Measurements from ENCODE around the gene CHPF. TPM values are rescaled to one million over a fixed set of nuclear protein-coding genes. Genes with fewer than 3 reads are reported as not detected.
A peak's percentile ranks its signal among the peaks of the same experiment; 100 is the strongest.

Gene CHPF
- total RNA-seq, 1 donor from 2014 or later = 285 TPM

DNA sequence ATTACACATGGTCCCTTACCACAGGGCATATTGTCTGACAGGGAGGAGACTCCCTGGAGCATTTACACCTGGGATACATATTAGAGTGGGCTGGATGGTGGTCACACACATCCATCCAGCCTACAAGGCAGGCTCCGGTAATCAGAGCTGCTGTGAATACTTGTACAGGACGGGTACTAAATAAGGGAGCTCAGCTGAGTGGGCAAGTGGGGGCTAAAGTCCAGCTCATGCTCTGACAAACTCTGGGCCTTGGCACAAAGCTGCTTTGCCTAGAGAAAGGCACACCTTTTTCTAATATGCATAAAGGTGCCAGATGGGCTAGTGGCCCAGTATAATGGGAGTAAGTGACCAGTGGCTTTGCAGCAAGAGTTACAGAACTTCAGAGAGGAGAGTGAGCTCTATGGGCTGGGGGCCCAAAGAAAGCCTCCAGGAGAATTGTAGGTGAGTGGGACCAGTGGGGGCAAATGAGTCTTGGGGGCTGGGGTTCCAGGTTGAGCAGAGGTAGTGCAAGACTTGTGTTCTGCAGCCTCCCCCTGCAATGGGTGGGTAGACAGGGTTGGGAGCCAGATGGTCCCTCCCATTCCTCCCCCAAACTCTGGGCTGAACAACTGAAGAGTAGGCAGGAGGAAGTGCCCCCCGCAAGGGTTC, 1.8 kb upstream of the CHPF start:
- no peak overlapping the region for H3K4me3 ChIP-seq (ENCODE audit: low read depth, low read length)
- H3K36me3 ChIP-seq (ENCODE audit: control insufficient read depth, insufficient read depth, low read length) = peaks cover under 1% of the 10 kb centered on the region
- TF ChIP-seq CTCF (IDR thresholded peaks at IDR 0.05; ENCODE audit: insufficient read depth, low read length, poor library complexity, severe bottlenecking) = no peak
- H3K27me3 ChIP-seq (ENCODE audit: control insufficient read depth, insufficient read depth, low read length) = no peaks in the 10 kb centered on the region
- DNase-seq (ENCODE audit: low read depth) = no peak

- Histone ChIP-seq H3K27me3 (ENCODE audit: control insufficient read depth, insufficient read depth, low read length) (no peaks in the 10 kb centered on the region), H3K36me3 (ENCODE audit: control insufficient read depth, insufficient read depth, low read length) (peaks cover 5% of the 10 kb centered on the region), H3K4me3 (ENCODE audit: low read depth, low read length) (no peak overlapping the region)
- TF ChIP-seq CTCF (IDR thresholded peaks at IDR 0.05; ENCODE audit: insufficient read depth, low read length, poor library complexity, severe bottlenecking) = no peak
- DNase-seq (ENCODE audit: low read depth) = no peak
Measured at GRCh38 chr2:219544567-219544966, 958 bp upstream of the CHPF start.

DNA sequence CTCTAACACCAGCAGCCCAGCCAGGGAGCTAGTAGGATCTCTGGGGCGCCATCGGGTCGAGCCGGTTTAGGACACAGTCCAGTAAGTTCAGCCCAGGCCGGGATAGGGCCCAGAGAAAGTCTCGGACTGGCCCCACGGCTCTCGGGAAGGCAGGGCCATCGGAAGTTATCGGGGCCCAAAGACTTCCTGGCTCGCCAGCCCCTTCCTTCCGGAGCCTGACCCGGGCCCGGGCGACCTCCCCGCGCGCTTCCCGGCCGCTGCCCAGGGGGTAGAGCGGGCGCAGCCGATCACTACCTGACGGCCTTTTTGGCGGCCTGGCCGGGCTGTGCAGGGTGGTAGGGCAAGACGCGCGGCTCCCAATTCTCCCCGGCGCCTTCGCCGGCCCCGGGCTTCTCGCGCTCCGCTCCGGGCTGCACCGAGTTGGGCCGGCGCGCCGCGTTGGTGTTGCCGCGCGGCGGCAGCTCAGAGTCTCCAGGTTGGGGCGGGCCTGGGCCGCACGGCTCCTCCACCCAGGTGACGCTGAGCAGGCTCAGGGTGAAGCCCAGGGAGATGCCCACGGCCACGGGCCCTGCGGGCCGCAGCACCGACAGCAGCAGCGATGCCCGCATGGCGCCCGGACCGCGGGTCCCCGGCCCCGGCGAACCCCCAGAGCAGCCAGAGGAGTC, 546 bp downstream of the CHPF start:
- no peak for TF ChIP-seq CTCF (IDR thresholded peaks at IDR 0.05; ENCODE audit: insufficient read depth, low read length, poor library complexity, severe bottlenecking)
- no peaks in the 10 kb centered on the region for H3K27me3 ChIP-seq (ENCODE audit: control insufficient read depth, insufficient read depth, low read length)
- H3K4me3 ChIP-seq (ENCODE audit: low read depth, low read length) = peak overlapping the region; percentile 78
- no peak for DNase-seq (ENCODE audit: low read depth)
- peaks cover 5% of the 10 kb centered on the region for H3K36me3 ChIP-seq (ENCODE audit: control insufficient read depth, insufficient read depth, low read length)

GRCh38 chr2:219541611-219542180, 1.9 kb downstream of the CHPF start:
- peak; percentile 39 for DNase-seq (ENCODE audit: low read depth)
- peak; percentile 94 for TF ChIP-seq CTCF (IDR thresholded peaks at IDR 0.05; ENCODE audit: insufficient read depth, low read length, poor library complexity, severe bottlenecking)

GRCh38 chr2:219540784-219541504, 2.7 kb downstream of the CHPF start:
- DNase-seq (ENCODE audit: low read depth) = no peak
- Histone ChIP-seq H3K27me3 (ENCODE audit: control insufficient read depth, insufficient read depth, low read length) (no peaks in the 10 kb centered on the region), H3K4me3 (ENCODE audit: low read depth, low read length) (no peak overlapping the region), H3K36me3 (ENCODE audit: control insufficient read depth, insufficient read depth, low read length) (peaks cover 5% of the 10 kb centered on the region)
- TF ChIP-seq CTCF (IDR thresholded peaks at IDR 0.05; ENCODE audit: insufficient read depth, low read length, poor library complexity, severe bottlenecking) = no peak

More at GRCh38 chr2:219541611-219542180, 1.9 kb downstream of the CHPF start:
- H3K4me3 ChIP-seq (ENCODE audit: low read depth, low read length) = peak overlapping the region; percentile 18
- peaks cover 5% of the 10 kb centered on the region for H3K36me3 ChIP-seq (ENCODE audit: control insufficient read depth, insufficient read depth, low read length)
- no peaks in the 10 kb centered on the region for H3K27me3 ChIP-seq (ENCODE audit: control insufficient read depth, insufficient read depth, low read length)
